ENCODE data around the gene OPN3. TPM values are rescaled to one million over a fixed set of nuclear protein-coding genes. Genes with fewer than 3 reads are reported as not detected.
A peak's percentile ranks its signal among the peaks of the same experiment; 100 is the strongest.

The OPN3 gene
- total and polyA plus RNA-seq, 4 donors: 10.2 to 18.5 (median 15.1) TPM

DNA sequence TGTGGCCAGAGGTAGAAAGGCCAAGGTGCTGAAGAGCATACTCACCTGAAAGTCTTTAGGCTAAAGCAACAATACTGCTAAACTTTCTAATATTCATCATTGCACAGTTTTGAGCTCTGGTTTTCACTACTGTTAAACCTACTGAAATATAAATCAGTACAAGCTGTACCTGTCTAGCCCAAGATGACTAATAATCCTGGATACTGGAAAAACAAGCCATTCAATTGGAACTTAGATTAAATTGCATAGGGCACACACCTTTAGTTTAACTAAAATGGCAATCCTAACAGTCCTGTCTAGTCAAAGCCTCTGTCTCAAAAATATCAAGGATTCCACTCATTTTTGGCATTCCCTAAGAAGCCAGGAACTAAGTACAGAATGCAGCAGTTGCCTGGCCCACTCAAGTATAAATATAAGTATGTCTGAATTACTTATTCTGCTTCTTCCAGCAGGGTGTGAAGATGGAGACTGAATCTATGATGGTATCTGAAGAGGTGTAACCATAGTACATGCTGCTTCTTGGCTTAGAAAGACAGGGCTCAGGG is 3.1 kb downstream of the OPN3 start:
- Histone ChIP-seq H3K4me1 (ENCODE audit: control insufficient read depth in 5 of 5, insufficient read depth in 5 of 5, low read length in 5 of 5) (peaks cover 0 to 17% (median 11%) of the 10 kb centered on the region in 5 donors), H3K4me3 (no peak overlapping the region), H3K9ac (ENCODE audit: insufficient read depth in 1 of 2, low read length in 2 of 2) (no peak overlapping the region), H3K27ac (ENCODE audit: low read depth in 1 of 2, low read length in 1 of 2) (no peak overlapping the region), H3K27me3 (ENCODE audit: control insufficient read depth in 3 of 3, insufficient read depth in 3 of 3, low read length in 2 of 3) (no peaks in the 10 kb centered on the region), H3K36me3 (ENCODE audit: control insufficient read depth in 4 of 4, insufficient read depth in 4 of 4, low read length in 4 of 4) (peaks cover 0 to 15% (median 6%) of the 10 kb centered on the region in 4 donors), H3K9me3 (ENCODE audit: control insufficient read depth in 4 of 4, insufficient read depth in 3 of 4, low read length in 3 of 4) (no peaks in the 10 kb centered on the region)
- TF ChIP-seq, protein P1, sequence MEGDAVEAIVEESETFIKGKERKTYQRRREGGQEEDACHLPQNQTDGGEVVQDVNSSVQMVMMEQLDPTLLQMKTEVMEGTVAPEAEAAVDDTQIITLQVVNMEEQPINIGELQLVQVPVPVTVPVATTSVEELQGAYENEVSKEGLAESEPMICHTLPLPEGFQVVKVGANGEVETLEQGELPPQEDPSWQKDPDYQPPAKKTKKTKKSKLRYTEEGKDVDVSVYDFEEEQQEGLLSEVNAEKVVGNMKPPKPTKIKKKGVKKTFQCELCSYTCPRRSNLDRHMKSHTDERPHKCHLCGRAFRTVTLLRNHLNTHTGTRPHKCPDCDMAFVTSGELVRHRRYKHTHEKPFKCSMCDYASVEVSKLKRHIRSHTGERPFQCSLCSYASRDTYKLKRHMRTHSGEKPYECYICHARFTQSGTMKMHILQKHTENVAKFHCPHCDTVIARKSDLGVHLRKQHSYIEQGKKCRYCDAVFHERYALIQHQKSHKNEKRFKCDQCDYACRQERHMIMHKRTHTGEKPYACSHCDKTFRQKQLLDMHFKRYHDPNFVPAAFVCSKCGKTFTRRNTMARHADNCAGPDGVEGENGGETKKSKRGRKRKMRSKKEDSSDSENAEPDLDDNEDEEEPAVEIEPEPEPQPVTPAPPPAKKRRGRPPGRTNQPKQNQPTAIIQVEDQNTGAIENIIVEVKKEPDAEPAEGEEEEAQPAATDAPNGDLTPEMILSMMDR (IDR thresholded peaks at IDR 0.05; ENCODE audit: control extremely low read depth, extremely low read depth): no peak
- DNase-seq (no peak), ATAC-seq (ENCODE audit: insufficient read depth, low FRiP score) (no peak)

DNA sequence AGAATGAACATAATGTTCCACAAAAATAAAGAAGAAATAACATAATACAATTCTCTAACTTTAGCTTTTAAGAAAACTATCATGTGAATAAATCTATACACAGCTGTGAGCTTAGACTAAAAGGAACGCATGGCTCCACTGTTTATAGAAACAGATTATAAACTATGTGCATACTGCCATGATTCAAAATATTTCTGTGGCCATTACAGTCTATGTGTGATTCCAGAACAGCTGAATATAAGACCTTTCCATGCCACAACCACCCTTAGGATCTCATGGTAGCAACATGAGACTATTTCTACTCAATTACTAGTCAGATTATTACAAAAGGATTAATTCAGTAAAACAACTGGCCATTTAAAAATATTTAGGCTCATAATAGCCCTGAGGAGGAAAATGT is 3.9 kb downstream of the OPN3 start:
- H3K27me3 ChIP-seq (ENCODE audit: control insufficient read depth in 3 of 3, insufficient read depth in 3 of 3, low read length in 2 of 3): no peaks in the 10 kb centered on the region
- 81 to 82% methylated on average over 1 of the region's 1 CpG for WGBS, 2 donors
- peaks cover 0 to 15% (median 6%) of the 10 kb centered on the region in 4 donors for H3K36me3 ChIP-seq (ENCODE audit: control insufficient read depth in 4 of 4, insufficient read depth in 4 of 4, low read length in 4 of 4)
- no peak overlapping the region for H3K9ac ChIP-seq (ENCODE audit: insufficient read depth in 1 of 2, low read length in 2 of 2)
- no peak for ATAC-seq (ENCODE audit: insufficient read depth, low FRiP score)
- TF ChIP-seq, protein P1 (IDR thresholded peaks at IDR 0.05; ENCODE audit: control extremely low read depth, extremely low read depth): no peak
- H3K4me3 ChIP-seq: no peak overlapping the region
- peaks cover 0 to 17% (median 11%) of the 10 kb centered on the region in 5 donors for H3K4me1 ChIP-seq (ENCODE audit: control insufficient read depth in 5 of 5, insufficient read depth in 5 of 5, low read length in 5 of 5)
- no peaks in the 10 kb centered on the region for H3K9me3 ChIP-seq (ENCODE audit: control insufficient read depth in 4 of 4, insufficient read depth in 3 of 4, low read length in 3 of 4)
- DNase-seq: peak in 2 of 3 donors; percentile 25 to 52
- no peak overlapping the region for H3K27ac ChIP-seq (ENCODE audit: low read depth in 1 of 2, low read length in 1 of 2)

DNA sequence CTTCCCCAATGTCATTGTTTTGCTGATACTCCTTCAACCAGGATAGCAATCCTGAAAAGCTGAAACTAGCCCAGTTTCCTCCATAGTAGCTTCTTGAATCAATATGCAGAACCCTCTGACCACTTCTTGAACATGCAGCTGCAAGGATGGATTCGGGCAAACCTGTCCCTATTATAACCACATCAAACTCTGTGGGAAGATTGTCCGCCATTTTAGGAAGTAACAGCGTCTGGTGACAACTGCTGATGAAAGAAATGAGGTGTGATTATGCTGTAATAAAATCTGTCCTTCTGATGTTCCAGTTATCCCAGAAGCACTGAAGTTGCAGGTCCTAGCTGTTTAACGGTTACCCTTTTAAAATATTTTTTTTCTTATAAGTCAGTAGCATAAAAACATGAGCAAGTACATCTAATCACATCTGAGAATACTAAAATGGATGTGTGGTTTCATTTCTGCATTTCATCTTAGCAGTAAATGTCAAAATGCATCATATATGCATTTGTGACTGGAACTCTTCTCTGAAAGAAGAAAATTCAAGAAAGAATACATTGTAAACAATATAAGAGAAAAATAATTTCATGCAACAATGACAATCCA is 4.5 kb downstream of the OPN3 start:
- H3K4me3 ChIP-seq: no peak overlapping the region
- WGBS, 2 donors: 82 to 83% methylated on average over 4 of the region's 4 CpGs
- no peak for DNase-seq
- ATAC-seq (ENCODE audit: insufficient read depth, low FRiP score): no peak
- H3K27me3 ChIP-seq (ENCODE audit: control insufficient read depth in 3 of 3, insufficient read depth in 3 of 3, low read length in 2 of 3): no peaks in the 10 kb centered on the region
- H3K27ac ChIP-seq (ENCODE audit: low read depth in 1 of 2, low read length in 1 of 2): no peak overlapping the region
- no peaks in the 10 kb centered on the region for H3K9me3 ChIP-seq (ENCODE audit: control insufficient read depth in 4 of 4, insufficient read depth in 3 of 4, low read length in 3 of 4)
- H3K9ac ChIP-seq (ENCODE audit: insufficient read depth in 1 of 2, low read length in 2 of 2): no peak overlapping the region
- TF ChIP-seq, protein P1 (IDR thresholded peaks at IDR 0.05; ENCODE audit: control extremely low read depth, extremely low read depth): no peak
- H3K36me3 ChIP-seq (ENCODE audit: control insufficient read depth in 4 of 4, insufficient read depth in 4 of 4, low read length in 4 of 4): peaks cover 0 to 15% (median 6%) of the 10 kb centered on the region in 4 donors
- H3K4me1 ChIP-seq (ENCODE audit: control insufficient read depth in 5 of 5, insufficient read depth in 5 of 5, low read length in 5 of 5): peaks cover 0 to 17% (median 13%) of the 10 kb centered on the region in 5 donors

Data from lung (tissue), 12 donors.